Endodermal cell (in vitro differentiated cells): ENCODE data around the gene MRS2. TPM values are rescaled to one million over a fixed set of nuclear protein-coding genes. Genes with fewer than 3 reads are reported as not detected.

ENCODE experiments used
- DNase-seq: peaks from one replicate; pipeline ENCODE4 v3.0.0-alpha.2; 2017
- H3K27ac ChIP-seq: 2 replicates; pipeline ENCODE4 v1.5.1; 2013; ENCODE audit warnings: mild to moderate bottlenecking, low read depth, low read length, moderate library complexity
- H3K27me3 ChIP-seq: 2 replicates; pipeline ENCODE4 v1.6.1; 2013; ENCODE audit warnings: mild to moderate bottlenecking, low read length, moderate library complexity; ENCODE audit not compliant: insufficient read depth, control insufficient read depth, poor library complexity, severe bottlenecking
- H3K36me3 ChIP-seq: 2 replicates; pipeline ENCODE4 v1.7.0; 2013; ENCODE audit warnings: mild to moderate bottlenecking, low read length, moderate library complexity; ENCODE audit not compliant: control insufficient read depth, insufficient read depth
- H3K4me1 ChIP-seq: one replicate; pipeline ENCODE4 v1.7.0; 2013; ENCODE audit warnings: low read length; ENCODE audit not compliant: control insufficient read depth, insufficient read depth
- H3K4me3 ChIP-seq: 2 replicates; pipeline ENCODE4 v1.5.1; 2013; ENCODE audit warnings: mild to moderate bottlenecking, low read length, moderate library complexity
- H3K9ac ChIP-seq: 2 replicates; pipeline ENCODE4 v1.6.1; 2013; ENCODE audit warnings: mild to moderate bottlenecking, low read length, moderate library complexity; ENCODE audit not compliant: poor library complexity, severe bottlenecking; ENCODE audit errors: extremely low read depth
- H3K9me3 ChIP-seq: 2 replicates; pipeline ENCODE4 v1.6.1; 2013; ENCODE audit warnings: mild to moderate bottlenecking, low read length, moderate library complexity; ENCODE audit not compliant: control insufficient read depth
- H3K27ac Mint-ChIP-seq: 2 replicates; pipeline ENCODE4 v1.8.0; 2020; ENCODE audit warnings: mixed read lengths
- H3K27me3 Mint-ChIP-seq: 2 replicates; pipeline ENCODE4 v1.8.0; 2021; ENCODE audit warnings: mild to moderate bottlenecking, mixed read lengths; ENCODE audit not compliant: insufficient read depth
- H3K36me3 Mint-ChIP-seq: 2 replicates; pipeline ENCODE4 v1.8.0; 2020; ENCODE audit warnings: low read depth, mixed read lengths
- H3K4me1 Mint-ChIP-seq: 2 replicates; pipeline ENCODE4 v1.8.0; 2020; ENCODE audit warnings: mixed read lengths
- H3K4me3 Mint-ChIP-seq: 2 replicates; pipeline ENCODE4 v1.8.0; 2020; ENCODE audit warnings: mild to moderate bottlenecking, moderate library complexity, mixed read lengths
- H3K9me3 Mint-ChIP-seq: 2 replicates; pipeline ENCODE4 v1.8.0; 2020; ENCODE audit warnings: mild to moderate bottlenecking, mixed read lengths
- WGBS, 2 experiments: methylation state at CpG; one replicate each; pipeline versions ENCODE4 v1.1.5 to v1.1.7; 2013; ENCODE audit warnings: missing lambda C conversion rate in 2 of 2, mixed read lengths in 1 of 2; ENCODE audit not compliant: insufficient coverage in 1 of 2, insufficient read length in 1 of 2; 5-methylcytosine and 5-hydroxymethylcytosine counted together
- total RNA-seq, 2 donors: library from RNA; stranded (reverse); fragmentation: NEBNext Ultra II Directional in 1 of 2; extraction: Animal tissue kit (Norgen Biotek cat#: 25700) in 1 of 2; gene quantifications; 2 replicates in 1 of 2; 3 replicates in 1 of 2; pipeline ENCODE4 v1.2.1, GENCODE V29; 2021
- TF ChIP-seq, protein P1 (sequence below): fragments of 200-600 bp; sonication (generic); conservative IDR thresholded peaks from 2 replicates; pipeline ENCODE4 v1.5.0; 2021; ENCODE audit warnings: antibody characterized with exemption, mild to moderate bottlenecking

Gene MRS2
- total RNA-seq, 2 donors from 2014 or later = 45.4 to 51.8 TPM

DNA sequence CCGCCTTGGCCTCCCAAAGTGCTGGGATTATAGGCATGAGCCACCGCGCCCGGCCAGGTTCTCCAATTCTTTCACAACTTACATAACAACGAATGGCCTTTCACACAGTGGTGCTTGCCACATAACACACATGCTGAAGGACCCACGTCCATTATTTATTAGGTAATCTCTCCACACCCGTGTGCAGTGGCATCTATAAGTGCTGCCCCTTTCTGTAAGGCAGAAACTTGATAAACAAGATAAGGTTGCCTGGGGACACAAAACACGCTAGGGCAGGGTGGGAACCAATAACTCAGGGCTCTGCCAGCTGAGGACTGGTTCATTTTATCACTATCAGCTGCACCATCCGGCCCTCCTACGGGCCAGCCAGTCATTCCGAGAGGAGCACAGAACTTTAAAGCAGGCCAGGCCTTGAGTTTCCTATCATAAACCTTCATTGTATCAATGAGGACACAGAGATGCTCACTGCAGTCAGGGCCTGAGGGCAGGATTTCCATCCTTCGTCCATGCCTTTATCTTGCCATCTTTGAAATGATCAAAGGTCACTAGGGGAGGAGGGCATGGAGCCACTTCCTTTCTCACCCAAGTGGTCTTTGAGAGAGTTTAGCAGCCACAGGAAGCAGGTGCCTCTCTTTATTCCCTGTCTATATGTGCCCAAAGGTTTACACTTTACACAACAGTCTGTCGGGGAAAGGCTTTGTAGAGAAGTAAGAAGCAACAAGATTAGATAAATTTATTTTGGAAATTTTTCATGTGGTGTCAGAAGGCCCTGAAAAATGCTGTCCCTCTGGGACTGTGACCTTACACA is 49.0 kb downstream of the MRS2 start:
- Histone ChIP-seq H3K9me3 (no peaks in the 10 kb centered on the region), H3K27ac (no peak overlapping the region), H3K36me3 (no peaks in the 10 kb centered on the region), H3K4me1 (peaks cover 4% of the 10 kb centered on the region), H3K4me3 (no peak overlapping the region), H3K9ac (no peak overlapping the region), H3K27me3 (no peaks in the 10 kb centered on the region)
- no peaks in the 10 kb centered on the region for H3K9me3 Mint-ChIP-seq
- no peaks in the 10 kb centered on the region for H3K27me3 Mint-ChIP-seq
- DNase-seq = no peak
- 91 to 94% methylated on average over 8 to 13 of the region's 13 CpGs for WGBS, 2 experiments
- H3K36me3 Mint-ChIP-seq = no peaks in the 10 kb centered on the region
- no peak overlapping the region for H3K27ac Mint-ChIP-seq
- H3K4me1 Mint-ChIP-seq = no peaks in the 10 kb centered on the region
- no peak overlapping the region for H3K4me3 Mint-ChIP-seq
- TF ChIP-seq, protein P1, sequence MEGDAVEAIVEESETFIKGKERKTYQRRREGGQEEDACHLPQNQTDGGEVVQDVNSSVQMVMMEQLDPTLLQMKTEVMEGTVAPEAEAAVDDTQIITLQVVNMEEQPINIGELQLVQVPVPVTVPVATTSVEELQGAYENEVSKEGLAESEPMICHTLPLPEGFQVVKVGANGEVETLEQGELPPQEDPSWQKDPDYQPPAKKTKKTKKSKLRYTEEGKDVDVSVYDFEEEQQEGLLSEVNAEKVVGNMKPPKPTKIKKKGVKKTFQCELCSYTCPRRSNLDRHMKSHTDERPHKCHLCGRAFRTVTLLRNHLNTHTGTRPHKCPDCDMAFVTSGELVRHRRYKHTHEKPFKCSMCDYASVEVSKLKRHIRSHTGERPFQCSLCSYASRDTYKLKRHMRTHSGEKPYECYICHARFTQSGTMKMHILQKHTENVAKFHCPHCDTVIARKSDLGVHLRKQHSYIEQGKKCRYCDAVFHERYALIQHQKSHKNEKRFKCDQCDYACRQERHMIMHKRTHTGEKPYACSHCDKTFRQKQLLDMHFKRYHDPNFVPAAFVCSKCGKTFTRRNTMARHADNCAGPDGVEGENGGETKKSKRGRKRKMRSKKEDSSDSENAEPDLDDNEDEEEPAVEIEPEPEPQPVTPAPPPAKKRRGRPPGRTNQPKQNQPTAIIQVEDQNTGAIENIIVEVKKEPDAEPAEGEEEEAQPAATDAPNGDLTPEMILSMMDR = no peak

DNA sequence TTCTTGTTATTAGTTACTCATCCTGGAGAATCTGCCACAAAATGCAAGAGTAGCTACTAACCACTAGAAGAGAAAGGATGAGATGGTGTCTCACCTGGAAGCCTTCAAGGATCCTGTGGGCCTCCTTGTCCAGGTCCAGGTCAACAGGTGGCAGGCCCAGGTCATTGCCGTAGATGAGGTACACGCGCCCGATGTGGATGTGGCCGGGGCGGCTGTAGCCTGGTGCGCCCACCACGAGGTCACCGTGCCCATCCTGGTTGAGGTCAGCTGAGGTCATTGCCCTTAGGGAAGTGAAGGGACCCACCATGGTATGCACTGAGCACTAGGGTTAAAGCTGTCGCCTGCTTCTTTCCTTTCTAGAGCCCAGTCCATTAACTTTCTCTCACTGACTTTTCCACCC is 51.2 kb downstream of the MRS2 start:
- TF ChIP-seq, protein P1 = no peak
- no peak overlapping the region for H3K4me3 Mint-ChIP-seq
- H3K27ac Mint-ChIP-seq = no peak overlapping the region
- H3K27ac ChIP-seq = no peak overlapping the region
- WGBS, 2 experiments = 90 to 100% methylated on average over 2 to 10 of the region's 10 CpGs
- H3K4me1 ChIP-seq = peaks cover 4% of the 10 kb centered on the region
- H3K9me3 Mint-ChIP-seq = no peaks in the 10 kb centered on the region
- no peaks in the 10 kb centered on the region for H3K9me3 ChIP-seq
- no peaks in the 10 kb centered on the region for H3K27me3 Mint-ChIP-seq
- no peak overlapping the region for H3K4me3 ChIP-seq
- no peak for DNase-seq
- no peaks in the 10 kb centered on the region for H3K27me3 ChIP-seq
- no peaks in the 10 kb centered on the region for H3K4me1 Mint-ChIP-seq
- no peak overlapping the region for H3K9ac ChIP-seq
- H3K36me3 ChIP-seq = no peaks in the 10 kb centered on the region
- H3K36me3 Mint-ChIP-seq = peaks cover 2% of the 10 kb centered on the region

DNA sequence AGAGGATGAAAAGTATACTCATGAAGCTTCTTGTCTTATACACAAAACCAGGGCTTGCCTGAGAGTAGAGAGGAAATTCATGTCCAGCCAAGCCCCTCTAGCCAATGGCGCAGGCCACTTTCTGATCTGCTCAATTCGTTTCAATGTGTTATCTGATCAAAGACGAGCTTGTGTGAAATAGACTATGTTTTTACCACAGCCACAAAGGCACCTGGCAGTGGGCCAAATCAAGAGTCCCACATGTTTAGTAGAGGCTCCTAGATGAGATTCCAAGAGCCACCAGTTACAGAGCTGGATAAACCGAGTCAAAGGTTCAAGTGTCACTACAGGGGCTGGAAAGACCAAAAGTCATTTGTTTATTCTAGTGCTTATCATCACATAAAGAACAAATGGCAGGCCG is 51.7 kb downstream of the MRS2 start:
- H3K36me3 Mint-ChIP-seq = peaks cover 4% of the 10 kb centered on the region
- WGBS, 2 experiments = 94 to 97% methylated on average over 4 to 5 of the region's 5 CpGs
- H3K4me1 Mint-ChIP-seq = no peaks in the 10 kb centered on the region
- no peak overlapping the region for H3K4me3 Mint-ChIP-seq
- Histone ChIP-seq H3K27me3 (no peaks in the 10 kb centered on the region), H3K9me3 (no peaks in the 10 kb centered on the region), H3K4me1 (peaks cover 2% of the 10 kb centered on the region), H3K4me3 (no peak overlapping the region), H3K36me3 (no peaks in the 10 kb centered on the region), H3K9ac (no peak overlapping the region), H3K27ac (no peak overlapping the region)
- TF ChIP-seq, protein P1 = no peak
- no peak overlapping the region for H3K27ac Mint-ChIP-seq
- no peaks in the 10 kb centered on the region for H3K27me3 Mint-ChIP-seq
- no peak for DNase-seq
- no peaks in the 10 kb centered on the region for H3K9me3 Mint-ChIP-seq
